ENCODE measurements around the gene BCAP31. TPM values are rescaled to one million over a fixed set of nuclear protein-coding genes. Genes with fewer than 3 reads are reported as not detected.
A peak's percentile ranks its signal among the peaks of the same experiment; 100 is the strongest.

Gene BCAP31
- total and polyA plus RNA-seq, 2 of the 13 experiments (the other 11 are each of a cell fraction or from before 2014, with no cell fraction given), result 139 to 178 TPM

GRCh38 chrX:153763298-153763932 is 39.2 kb upstream of the BCAP31 start (continued):
- TF ChIP-seq DPF2 (CRISPR knock-in tag; IDR thresholded peaks at IDR 0.05; ENCODE audit: borderline replicate concordance, low read depth), result no peak
- no peak for TF ChIP-seq ZNF614 (CRISPR knock-in tag; IDR thresholded peaks at IDR 0.05; ENCODE audit: borderline replicate concordance)
- TF ChIP-seq ZFX (CRISPR knock-in tag; IDR thresholded peaks at IDR 0.05; ENCODE audit: low read depth), result peak; percentile 67
- TF ChIP-seq ZNF552 (CRISPR knock-in tag; IDR thresholded peaks at IDR 0.05; ENCODE audit: borderline replicate concordance), result no peak
- TF ChIP-seq KLF6 (CRISPR knock-in tag; IDR thresholded peaks at IDR 0.05), result no peak
- TF ChIP-seq RFX5 (IDR thresholded peaks at IDR 0.05; ENCODE audit: low read depth, low read length), result no peak
- TF ChIP-seq ZNF691 (CRISPR knock-in tag; IDR thresholded peaks at IDR 0.05; ENCODE audit: borderline replicate concordance, low read depth), result no peak
- TF ChIP-seq, protein P1, sequence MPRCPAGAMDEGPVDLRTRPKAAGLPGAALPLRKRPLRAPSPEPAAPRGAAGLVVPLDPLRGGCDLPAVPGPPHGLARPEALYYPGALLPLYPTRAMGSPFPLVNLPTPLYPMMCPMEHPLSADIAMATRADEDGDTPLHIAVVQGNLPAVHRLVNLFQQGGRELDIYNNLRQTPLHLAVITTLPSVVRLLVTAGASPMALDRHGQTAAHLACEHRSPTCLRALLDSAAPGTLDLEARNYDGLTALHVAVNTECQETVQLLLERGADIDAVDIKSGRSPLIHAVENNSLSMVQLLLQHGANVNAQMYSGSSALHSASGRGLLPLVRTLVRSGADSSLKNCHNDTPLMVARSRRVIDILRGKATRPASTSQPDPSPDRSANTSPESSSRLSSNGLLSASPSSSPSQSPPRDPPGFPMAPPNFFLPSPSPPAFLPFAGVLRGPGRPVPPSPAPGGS (CRISPR knock-in tag; IDR thresholded peaks at IDR 0.05), result no peak
- TF ChIP-seq U2AF2 (IDR thresholded peaks at IDR 0.05; ENCODE audit: low read depth, low read length), result no peak
- TF ChIP-seq ZNF354B (CRISPR knock-in tag; IDR thresholded peaks at IDR 0.05), result no peak
- TF ChIP-seq ZFP1 (CRISPR knock-in tag; IDR thresholded peaks at IDR 0.05), result no peak
- no peak for TF ChIP-seq SETDB1 (CRISPR knock-in tag; IDR thresholded peaks at IDR 0.05; ENCODE audit: borderline replicate concordance)
- TF ChIP-seq SP4 (CRISPR knock-in tag; IDR thresholded peaks at IDR 0.05), result no peak
- TF ChIP-seq, protein P2, sequence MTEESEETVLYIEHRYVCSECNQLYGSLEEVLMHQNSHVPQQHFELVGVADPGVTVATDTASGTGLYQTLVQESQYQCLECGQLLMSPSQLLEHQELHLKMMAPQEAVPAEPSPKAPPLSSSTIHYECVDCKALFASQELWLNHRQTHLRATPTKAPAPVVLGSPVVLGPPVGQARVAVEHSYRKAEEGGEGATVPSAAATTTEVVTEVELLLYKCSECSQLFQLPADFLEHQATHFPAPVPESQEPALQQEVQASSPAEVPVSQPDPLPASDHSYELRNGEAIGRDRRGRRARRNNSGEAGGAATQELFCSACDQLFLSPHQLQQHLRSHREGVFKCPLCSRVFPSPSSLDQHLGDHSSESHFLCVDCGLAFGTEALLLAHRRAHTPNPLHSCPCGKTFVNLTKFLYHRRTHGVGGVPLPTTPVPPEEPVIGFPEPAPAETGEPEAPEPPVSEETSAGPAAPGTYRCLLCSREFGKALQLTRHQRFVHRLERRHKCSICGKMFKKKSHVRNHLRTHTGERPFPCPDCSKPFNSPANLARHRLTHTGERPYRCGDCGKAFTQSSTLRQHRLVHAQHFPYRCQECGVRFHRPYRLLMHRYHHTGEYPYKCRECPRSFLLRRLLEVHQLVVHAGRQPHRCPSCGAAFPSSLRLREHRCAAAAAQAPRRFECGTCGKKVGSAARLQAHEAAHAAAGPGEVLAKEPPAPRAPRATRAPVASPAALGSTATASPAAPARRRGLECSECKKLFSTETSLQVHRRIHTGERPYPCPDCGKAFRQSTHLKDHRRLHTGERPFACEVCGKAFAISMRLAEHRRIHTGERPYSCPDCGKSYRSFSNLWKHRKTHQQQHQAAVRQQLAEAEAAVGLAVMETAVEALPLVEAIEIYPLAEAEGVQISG (CRISPR knock-in tag; IDR thresholded peaks at IDR 0.05), result no peak
- TF ChIP-seq MED8 (CRISPR knock-in tag; IDR thresholded peaks at IDR 0.05; ENCODE audit: insufficient replicate concordance), result no peak
- TF ChIP-seq STAT5B (CRISPR knock-in tag; IDR thresholded peaks at IDR 0.05), result no peak

All from HepG2 (cell line).